Spleen (tissue), 11 donors: ENCODE results near the gene DNAJC28. TPM values are rescaled to one million over a fixed set of nuclear protein-coding genes. Genes with fewer than 3 reads are reported as not detected.
A peak's percentile ranks its signal among the peaks of the same experiment; 100 is the strongest.

ENCODE experiments used
- DNase-seq: peaks from one replicate; pipeline ENCODE4 v3.0.0-alpha.2; 2020
- H3K27ac ChIP-seq, 8 donors: fragments of 200-600 bp; sonication (generic) in 7 of 8; 1 replicate in 4 of 8; 2 replicates in 4 of 8; pipeline versions ENCODE4 v1.5.0 to v1.8.0; 2016 to 2021; ENCODE audit warnings: inconsistent platforms in 4 of 8, mild to moderate bottlenecking in 4 of 8, moderate library complexity in 1 of 8
- H3K27me3 ChIP-seq, 7 donors: fragments of 200-600 bp; sonication (generic) in 6 of 7; replicated peaks in 1 of 7; 1 replicate in 4 of 7; 2 replicates in 3 of 7; pipeline versions ENCODE4 v1.5.0 to v1.8.0; 2016 to 2021; ENCODE audit warnings: inconsistent platforms in 3 of 7, mild to moderate bottlenecking in 1 of 7
- H3K36me3 ChIP-seq, 6 donors: fragments of 200-600 bp; sonication (generic) in 5 of 6; 1 replicate in 4 of 6; 2 replicates in 2 of 6; pipeline versions ENCODE4 v1.5.0 to v1.8.0; 2016 to 2021; ENCODE audit warnings: inconsistent platforms in 2 of 6
- H3K4me1 ChIP-seq, 6 donors: fragments of 200-600 bp; sonication (generic) in 5 of 6; 1 replicate in 3 of 6; 2 replicates in 3 of 6; pipeline versions ENCODE4 v1.5.0 to v1.8.0; 2016 to 2021; ENCODE audit warnings: inconsistent platforms in 3 of 6
- H3K4me3 ChIP-seq, 8 donors: fragments of 200-600 bp; sonication (generic) in 7 of 8; 1 replicate in 4 of 8; 2 replicates in 4 of 8; pipeline versions ENCODE4 v1.5.0 to v1.8.0; 2016 to 2021; ENCODE audit warnings: inconsistent platforms in 4 of 8, mild to moderate bottlenecking in 4 of 8, moderate library complexity in 2 of 8
- H3K9me3 ChIP-seq, 8 donors: fragments of 200-600 bp; sonication (generic) in 7 of 8; 1 replicate in 4 of 8; 2 replicates in 4 of 8; pipeline versions ENCODE4 v1.5.0 to v1.8.0; 2016 to 2021; ENCODE audit warnings: inconsistent platforms in 4 of 8
- POLR2A ChIP-seq, 3 donors: fragments of 450-650 bp; IDR thresholded peaks; one replicate each; pipeline ENCODE4 v1.5.1; 2017; ENCODE audit warnings: antibody characterized with exemption in 3 of 3, mild to moderate bottlenecking in 1 of 3
- POLR2AphosphoS5 ChIP-seq, 3 donors: sonication (generic); formaldehyde crosslinking; IDR thresholded peaks; one replicate each; pipeline ENCODE4 v1.5.1; 2017; ENCODE audit warnings: antibody characterized with exemption in 3 of 3
- WGBS, 5 donors: extraction: QIAGEN DNeasy Blood & Tissue Kit in 3 of 5; methylation state at CpG; one replicate each; pipeline versions ENCODE4 v1.1.5 to v1.1.7; 2013 to 2018; 5-methylcytosine and 5-hydroxymethylcytosine counted together
- intact Hi-C: fragments of 100-400 bp; cut with DNase I; formaldehyde crosslinking; loops from one replicate; pipeline ENCODE4 v1.15.0; 2023; ENCODE audit warnings: low total_unique reads
- polyA plus RNA-seq, 3 donors: library from polyadenylated mRNA; stranded (reverse); fragments of 200-250 nt; gene quantifications; one replicate each; pipeline ENCODE4 v1.2.1, GENCODE V29; 2013
- total RNA-seq, 7 donors: library from RNA; depleted of rRNA in 3 of 7; stranded (reverse); fragments of >200 nt in 3 of 7; fragmentation: NEBNext Ultra II Directional in 4 of 7; extraction: Animal tissue kit (Norgen Biotek cat#: 25700) in 4 of 7; gene quantifications; one replicate each; pipeline versions ENCODE4 v1.1.0 to v1.2.1, GENCODE V29; 2016 to 2021
- TF ChIP-seq, protein P1 (sequence below), 11 experiments: fragments of 200-600 bp in 7 of 11; fragments of 450-650 bp in 4 of 11; sonication (generic) in 4 of 11; IDR thresholded peaks in 8 of 11; conservative IDR thresholded peaks in 3 of 11; 1 replicate in 7 of 11; 2 replicates in 4 of 11; pipeline versions ENCODE4 v1.4.0 to v1.8.0; 2016 to 2021; ENCODE audit warnings: antibody characterized with exemption in 11 of 11, inconsistent platforms in 4 of 11, mild to moderate bottlenecking in 1 of 11
- donor health status: healthy with polysubstance abuse.
- donor health status: DM: no; HTN: no; CAD: no; lungs with moderate emphysema.
- donor health status: DM: no; HTN: no; CAD: no.
- donor health status: Bipolar disorder and iron deficiency.
- donor health status: healthy.
- donor health status: DM: no; HTN: no; CAD: no.
- donor health status: DM: yes; HTN: yes; CAD: no.

DNAJC28 gene
- total and polyA plus RNA-seq, 10 donors: 0.42 to 4.6 (median 1.4) TPM

DNA sequence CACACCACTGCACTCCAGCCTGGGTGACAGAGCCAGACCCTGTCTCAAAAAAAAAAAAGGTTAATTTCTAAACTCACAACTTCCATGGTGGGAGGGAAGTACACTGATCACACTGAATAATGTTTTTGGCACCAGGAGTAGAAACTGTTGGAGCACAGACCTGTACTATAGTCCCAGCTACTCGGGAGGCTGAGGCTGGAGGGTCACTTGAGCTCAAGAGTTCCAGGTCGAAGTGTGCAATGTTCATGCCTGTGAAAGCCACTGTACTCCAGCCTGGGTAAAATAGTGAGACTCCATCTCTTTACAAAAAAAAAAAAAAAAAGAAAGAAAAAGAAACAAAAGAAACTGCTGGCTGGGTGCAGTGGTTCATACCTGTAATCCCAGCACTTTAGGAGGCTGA, 47.0 kb downstream of the DNAJC28 start:
- TF ChIP-seq POLR2AphosphoS5 (IDR thresholded peaks at IDR 0.05) (no peak), POLR2A (IDR thresholded peaks at IDR 0.05) (no peak)
- TF ChIP-seq, protein P1, sequence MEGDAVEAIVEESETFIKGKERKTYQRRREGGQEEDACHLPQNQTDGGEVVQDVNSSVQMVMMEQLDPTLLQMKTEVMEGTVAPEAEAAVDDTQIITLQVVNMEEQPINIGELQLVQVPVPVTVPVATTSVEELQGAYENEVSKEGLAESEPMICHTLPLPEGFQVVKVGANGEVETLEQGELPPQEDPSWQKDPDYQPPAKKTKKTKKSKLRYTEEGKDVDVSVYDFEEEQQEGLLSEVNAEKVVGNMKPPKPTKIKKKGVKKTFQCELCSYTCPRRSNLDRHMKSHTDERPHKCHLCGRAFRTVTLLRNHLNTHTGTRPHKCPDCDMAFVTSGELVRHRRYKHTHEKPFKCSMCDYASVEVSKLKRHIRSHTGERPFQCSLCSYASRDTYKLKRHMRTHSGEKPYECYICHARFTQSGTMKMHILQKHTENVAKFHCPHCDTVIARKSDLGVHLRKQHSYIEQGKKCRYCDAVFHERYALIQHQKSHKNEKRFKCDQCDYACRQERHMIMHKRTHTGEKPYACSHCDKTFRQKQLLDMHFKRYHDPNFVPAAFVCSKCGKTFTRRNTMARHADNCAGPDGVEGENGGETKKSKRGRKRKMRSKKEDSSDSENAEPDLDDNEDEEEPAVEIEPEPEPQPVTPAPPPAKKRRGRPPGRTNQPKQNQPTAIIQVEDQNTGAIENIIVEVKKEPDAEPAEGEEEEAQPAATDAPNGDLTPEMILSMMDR (IDR thresholded peaks at IDR 0.05 in 8 of 11, conservative IDR thresholded peaks at IDR 0.05 in 3 of 11): no peak
- Histone ChIP-seq H3K4me1 (peaks cover 7 to 50% (median 30%) of the 10 kb centered on the region in 6 donors), H3K4me3 (no peak overlapping the region), H3K27ac (peak overlapping the region in 6 of 8 donors; percentile 1 to 79 (median 41)), H3K27me3 (no peaks in the 10 kb centered on the region), H3K9me3 (no peaks in the 10 kb centered on the region), H3K36me3 (peaks cover 0 to 58% (median 0%) of the 10 kb centered on the region in 6 donors)
- intact Hi-C loops: loop anchor here (10.0 kb wide), 1 partner anchor 610 kb away; no protein-coding TSS in a partner anchor
- DNase-seq: no peak
- WGBS, 5 donors: 44 to 75% (median 50%) methylated on average over 2 of the region's 2 CpGs

DNA sequence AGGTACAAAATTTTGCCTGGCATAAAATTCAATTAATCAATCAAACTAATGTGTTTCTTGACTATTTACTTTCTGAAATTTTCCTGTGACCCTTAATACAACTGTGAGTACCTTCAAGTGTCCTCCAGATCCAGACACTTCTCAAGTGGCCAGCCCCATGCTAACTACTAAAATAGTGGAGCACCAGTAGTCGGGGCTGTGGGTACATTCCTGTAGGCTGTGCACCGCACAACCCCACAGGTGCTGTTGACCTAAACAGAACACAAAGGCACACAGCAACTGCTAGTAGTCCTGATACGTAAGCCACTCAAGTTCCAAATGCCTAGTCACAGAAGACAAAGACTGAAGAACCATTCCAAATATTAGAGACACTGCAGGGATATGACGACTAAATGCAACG, 48.3 kb downstream of the DNAJC28 start:
- Histone ChIP-seq H3K4me3 (no peak overlapping the region), H3K27ac (peak overlapping the region in 6 of 8 donors; percentile 17 to 80 (median 74)), H3K36me3 (peaks cover 0 to 58% (median 10%) of the 10 kb centered on the region in 6 donors), H3K4me1 (peaks cover 7 to 50% (median 30%) of the 10 kb centered on the region in 6 donors), H3K9me3 (no peaks in the 10 kb centered on the region), H3K27me3 (no peaks in the 10 kb centered on the region)
- TF ChIP-seq POLR2A (IDR thresholded peaks at IDR 0.05) (no peak), POLR2AphosphoS5 (IDR thresholded peaks at IDR 0.05) (no peak)
- TF ChIP-seq, protein P1 (IDR thresholded peaks at IDR 0.05 in 8 of 11, conservative IDR thresholded peaks at IDR 0.05 in 3 of 11): no peak
- intact Hi-C loops: loop anchor here (2.0 to 10.0 kb wide), 2 partner anchors 244 to 608 kb away; no protein-coding TSS in a partner anchor
- WGBS, 5 donors: 85 to 92% (median 89%) methylated on average over 5 of the region's 5 CpGs
- no peak for DNase-seq

DNA sequence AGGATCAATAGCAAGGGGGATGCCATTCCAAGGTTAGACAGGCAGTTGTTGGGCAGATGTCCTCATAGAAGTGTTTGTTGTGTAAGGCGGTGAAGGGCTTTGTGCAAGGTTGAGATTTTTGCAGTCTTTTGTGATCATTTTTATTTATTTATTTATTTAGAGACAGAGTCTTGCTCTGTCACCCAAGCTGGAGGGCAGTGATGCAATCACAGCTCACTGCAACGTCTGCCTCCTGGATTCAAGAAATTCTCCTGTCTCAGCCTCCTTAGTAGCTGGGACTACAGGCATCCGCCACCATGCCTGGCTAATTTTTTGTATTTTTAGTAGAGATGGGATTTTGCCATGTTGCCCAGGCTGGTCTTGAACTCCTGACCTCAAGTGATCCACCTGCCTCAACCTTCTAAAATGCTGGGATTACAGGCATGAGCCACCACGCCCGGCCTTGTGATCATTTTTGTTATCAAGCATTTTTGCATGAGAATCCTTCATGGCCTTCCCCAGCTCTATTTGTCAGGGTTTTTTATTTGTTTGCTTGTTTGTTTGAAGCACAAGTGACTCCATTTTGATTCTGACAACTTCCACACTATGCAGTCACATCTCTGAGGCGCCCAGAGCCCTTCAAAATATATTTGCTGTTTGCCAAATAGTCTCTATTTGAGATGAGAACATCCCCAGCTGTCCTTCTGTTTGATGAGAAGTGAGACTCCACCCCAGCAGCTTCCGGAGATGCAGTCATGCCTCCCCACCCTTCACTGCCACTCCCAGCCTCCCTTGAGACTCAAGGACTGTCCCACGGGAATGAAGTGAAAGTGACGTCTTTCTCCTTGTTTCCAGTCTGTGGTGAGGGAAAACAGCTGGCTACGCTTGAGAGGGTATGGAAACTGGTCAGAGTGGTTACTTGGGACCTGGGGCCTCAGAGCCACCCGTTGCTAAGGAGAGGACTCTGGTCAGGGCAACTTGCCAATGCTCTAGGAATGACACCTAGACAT, 49.7 kb downstream of the DNAJC28 start:
- Histone ChIP-seq H3K36me3 (peaks cover 0 to 60% (median 24%) of the 10 kb centered on the region in 6 donors), H3K27me3 (no peaks in the 10 kb centered on the region), H3K27ac (peak overlapping the region; percentile 42 to 80 (median 72)), H3K4me1 (peaks cover 7 to 50% (median 30%) of the 10 kb centered on the region in 6 donors), H3K9me3 (no peaks in the 10 kb centered on the region), H3K4me3 (no peak overlapping the region)
- DNase-seq: peak; percentile 78
- TF ChIP-seq POLR2A (IDR thresholded peaks at IDR 0.05): no peak
- TF ChIP-seq POLR2AphosphoS5 (IDR thresholded peaks at IDR 0.05): peak in 2 of 3 donors; percentile 46 to 84
- TF ChIP-seq, protein P1 (IDR thresholded peaks at IDR 0.05 in 8 of 11, conservative IDR thresholded peaks at IDR 0.05 in 3 of 11): no peak
- 55 to 70% (median 63%) methylated on average over 11 of the region's 11 CpGs for WGBS, 5 donors
- intact Hi-C loops: loop anchor here (2.0 to 10.0 kb wide), 2 partner anchors 243 to 607 kb away; no protein-coding TSS in a partner anchor

Other genes with a start within 250 kb of the DNAJC28 start
- gene IL10RB, start 225.3 kb downstream of the DNAJC28 start, total RNA-seq: 10 to 100 TPM; 44.1 to 89.7 (median 60.7) TPM
- gene IL10RB, start 225.3 kb downstream of the DNAJC28 start, polyA plus RNA-seq: 10 to 100 TPM; 25.4 to 29.6 (median 29.3) TPM
- gene IFNAR1, start 166.7 kb downstream of the DNAJC28 start, total RNA-seq: 10 to 100 TPM; 53.2 to 86.1 (median 75.6) TPM
- 10 to 100 TPM in 2 of 3 donors, 1 to 10 TPM in 1; 9.2 to 12.8 (median 10.1) TPM for gene IFNAR1, start 166.7 kb downstream of the DNAJC28 start, polyA plus RNA-seq
- 100 to 1,000 TPM in 5 of 7 donors, 10 to 100 TPM in 2; 87.1 to 133 (median 114) TPM for gene IFNGR2, start 88.3 kb downstream of the DNAJC28 start, total RNA-seq
- 10 to 100 TPM; 73.6 to 77.9 (median 77.4) TPM for gene IFNGR2, start 88.3 kb downstream of the DNAJC28 start, polyA plus RNA-seq
- gene TMEM50B, start 11.7 kb downstream of the DNAJC28 start, total RNA-seq: 10 to 100 TPM; 31.3 to 78.5 (median 47.2) TPM
- 10 to 100 TPM; 30.7 to 44.7 (median 40.3) TPM for gene TMEM50B, start 11.7 kb downstream of the DNAJC28 start, polyA plus RNA-seq
- gene GART, start 50.4 kb upstream of the DNAJC28 start, total RNA-seq: 100 to 1,000 TPM in 3 of 7 donors, 10 to 100 TPM in 4; 58.9 to 113 (median 73.9) TPM
- 10 to 100 TPM; 14.3 to 24.8 (median 20.1) TPM for gene GART, start 50.4 kb upstream of the DNAJC28 start, polyA plus RNA-seq
- gene SON, start 51.3 kb upstream of the DNAJC28 start, total RNA-seq: 100 to 1,000 TPM; 309 to 427 (median 373) TPM
- 100 to 1,000 TPM in 2 of 3 donors, 10 to 100 TPM in 1; 89.0 to 210 (median 159) TPM for gene SON, start 51.3 kb upstream of the DNAJC28 start, polyA plus RNA-seq
- gene DONSON, start 97.0 kb upstream of the DNAJC28 start, total RNA-seq: 10 to 100 TPM in 1 of 7 donors, 1 to 10 TPM in 6; 5.8 to 13.5 (median 6.4) TPM
- gene DONSON, start 97.0 kb upstream of the DNAJC28 start, polyA plus RNA-seq: 1 to 10 TPM; 8.1 to 8.9 (median 8.5) TPM
- 10 to 100 TPM; 30.2 to 54.9 (median 40.2) TPM for gene CRYZL1, start 150.0 kb upstream of the DNAJC28 start, total RNA-seq
- 10 to 100 TPM; 21.7 to 25.9 (median 22.0) TPM for gene CRYZL1, start 150.0 kb upstream of the DNAJC28 start, polyA plus RNA-seq
- 10 to 100 TPM; 27.1 to 89.0 (median 70.5) TPM for gene ITSN1, start 150.8 kb upstream of the DNAJC28 start, total RNA-seq
- gene ITSN1, start 150.8 kb upstream of the DNAJC28 start, polyA plus RNA-seq: 10 to 100 TPM in 1 of 3 donors, 1 to 10 TPM in 2; 4.1 to 11.6 (median 4.2) TPM